ENCODE results near the gene PIK3R5.

DNA sequence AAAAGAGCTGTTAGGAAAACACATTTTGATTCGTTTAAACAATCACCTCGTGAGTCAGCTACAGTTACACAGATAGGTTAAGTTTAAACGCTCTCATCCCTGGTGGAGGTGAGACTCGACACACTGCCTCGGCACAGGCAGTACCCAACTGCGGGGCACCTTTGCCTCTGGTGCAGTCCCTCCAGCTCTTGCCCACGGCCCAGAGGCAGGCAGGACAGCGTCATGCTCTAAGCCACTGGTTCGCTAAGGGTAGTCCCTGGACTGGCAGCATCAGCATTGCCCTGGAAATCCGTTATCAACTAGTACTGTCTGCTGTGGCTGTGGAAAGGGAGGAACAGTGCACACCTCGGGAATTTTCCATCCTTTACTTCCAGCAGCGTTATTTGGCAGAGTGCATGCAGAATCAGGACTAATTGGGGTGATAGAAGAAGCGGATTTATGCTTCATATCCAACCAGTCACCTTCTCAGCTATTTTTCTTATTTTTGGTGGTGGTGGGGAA, 94.4 kb downstream of the PIK3R5 start:
- no peak for TF ChIP-seq POLR2A (IDR thresholded peaks at IDR 0.05)
- no peak for TF ChIP-seq CTCF (IDR thresholded peaks at IDR 0.05)

Measured in adrenal gland (tissue), 5 donors.